OCI-LY7 (cell line): Measurements from ENCODE around the gene ARHGAP42. TPM values are rescaled to one million over a fixed set of nuclear protein-coding genes. Genes with fewer than 3 reads are reported as not detected.

Experiments used
- BruUV-seq: library from RNA; stranded (reverse); fragments of 400-500 nt; replicated peaks from 2 replicates; lab custom pipeline; 2021; lab: Mats Ljungman, UMichigan
- CTCF ChIA-PET: fragments of 300-600 bp; sonication (Branson Sonifier 250); formaldehyde crosslinking; loops from one replicate; lab custom pipeline; 2022; ENCODE audit warnings: antibody characterized with exemption; ENCODE audit not compliant: unreplicated experiment; lab: Charles Lee
- POLR2A ChIA-PET: fragments of 300-600 bp; sonication (Branson Sonifier 250); formaldehyde crosslinking; loops from one replicate; lab custom pipeline; 2022; ENCODE audit warnings: antibody characterized with exemption; lab: Charles Lee
- DNase-seq: peaks from one replicate; pipeline ENCODE4 v3.0.0-alpha.2; 2015; ENCODE audit warnings: low spot score
- H2AFZ ChIP-seq: fragments of 200-600 bp; sonication (generic), shearing (Covaris generic); 2 replicates; pipeline ENCODE4 v1.6.1; 2014; ENCODE audit warnings: mild to moderate bottlenecking, antibody characterized with exemption, low read length, moderate library complexity
- H3K27ac ChIP-seq: fragments of 200-600 bp; sonication (generic); 2 replicates; pipeline ENCODE4 v1.5.1; 2014; ENCODE audit warnings: mixed run types, low read depth, mild to moderate bottlenecking, moderate library complexity, low read length, inconsistent platforms; ENCODE audit not compliant: poor library complexity, severe bottlenecking
- H3K36me3 ChIP-seq: fragments of 200-600 bp; sonication (generic); 2 replicates; pipeline ENCODE4 v1.6.1; 2014; ENCODE audit warnings: mild to moderate bottlenecking, antibody characterized with exemption, low read length, moderate library complexity, mixed read lengths; ENCODE audit not compliant: insufficient read depth
- H3K4me1 ChIP-seq: fragments of 200-600 bp; sonication (generic); 2 replicates; pipeline ENCODE4 v1.5.1; 2014; ENCODE audit warnings: mild to moderate bottlenecking, low read length; ENCODE audit not compliant: insufficient read depth, poor library complexity, severe bottlenecking
- H3K4me2 ChIP-seq: fragments of 200-600 bp; sonication (generic); 2 replicates; pipeline ENCODE4 v1.6.1; 2014; ENCODE audit warnings: mild to moderate bottlenecking, low read length
- H3K4me3 ChIP-seq: fragments of 200-600 bp; sonication (generic); 2 replicates; pipeline ENCODE4 v1.5.1; 2014; ENCODE audit warnings: mild to moderate bottlenecking, low read depth, low read length; ENCODE audit not compliant: poor library complexity, severe bottlenecking
- H3K79me2 ChIP-seq: fragments of 200-600 bp; sonication (generic); 2 replicates; pipeline ENCODE4 v1.6.1; 2016; ENCODE audit warnings: low read depth, mild to moderate bottlenecking, low read length, moderate library complexity, mixed read lengths; ENCODE audit not compliant: insufficient read depth
- H3K9me2 ChIP-seq: fragments of 200-600 bp; sonication (generic); 2 replicates; pipeline ENCODE4 v1.6.1; 2016; ENCODE audit warnings: mild to moderate bottlenecking, low read length, mixed read lengths; ENCODE audit not compliant: insufficient read depth
- H3K9me3 ChIP-seq: fragments of 200-600 bp; sonication (generic); 2 replicates; pipeline ENCODE4 v1.6.1; 2014; ENCODE audit warnings: mild to moderate bottlenecking, mixed run types, low read length, mixed read lengths
- H4K20me1 ChIP-seq: fragments of 200-600 bp; sonication (generic); 2 replicates; pipeline ENCODE4 v1.6.1; 2014; ENCODE audit warnings: mild to moderate bottlenecking, antibody characterized with exemption, low read length, moderate library complexity, mixed read lengths; ENCODE audit not compliant: insufficient read depth
- EZH2phosphoT487 ChIP-seq: fragments of 200-600 bp; sonication (generic); IDR thresholded peaks from 2 replicates; pipeline ENCODE4 v1.6.1; 2018; ENCODE audit warnings: low read depth, borderline replicate concordance, mild to moderate bottlenecking, mixed run types, antibody characterized with exemption, low read length, moderate library complexity, mixed read lengths
- intact Hi-C: fragments of 100-400 bp; cut with micrococcal nuclease; formaldehyde crosslinking; loops from one replicate; pipeline ENCODE4 v1.10.0; 2022; ENCODE audit not compliant: unreplicated experiment
- total RNA-seq, 2 experiments: library from RNA; depleted of rRNA in 1 of 2; stranded (reverse); fragments of >200 nt in 1 of 2; shearing (Covaris generic) in 1 of 2; gene quantifications; 2 replicates each; pipeline ENCODE4 v1.2.3, GENCODE V29; 2014 to 2022
- TF ChIP-seq, protein P1 (sequence below): fragments of 200-600 bp; sonication (generic); conservative IDR thresholded peaks from 2 replicates; pipeline ENCODE4 v1.5.1; 2014; ENCODE audit warnings: mild to moderate bottlenecking, antibody characterized with exemption, low read length, moderate library complexity, mixed read lengths

The ARHGAP42 gene
- total RNA-seq, 2 experiments from 2014 or later: not detected

DNA sequence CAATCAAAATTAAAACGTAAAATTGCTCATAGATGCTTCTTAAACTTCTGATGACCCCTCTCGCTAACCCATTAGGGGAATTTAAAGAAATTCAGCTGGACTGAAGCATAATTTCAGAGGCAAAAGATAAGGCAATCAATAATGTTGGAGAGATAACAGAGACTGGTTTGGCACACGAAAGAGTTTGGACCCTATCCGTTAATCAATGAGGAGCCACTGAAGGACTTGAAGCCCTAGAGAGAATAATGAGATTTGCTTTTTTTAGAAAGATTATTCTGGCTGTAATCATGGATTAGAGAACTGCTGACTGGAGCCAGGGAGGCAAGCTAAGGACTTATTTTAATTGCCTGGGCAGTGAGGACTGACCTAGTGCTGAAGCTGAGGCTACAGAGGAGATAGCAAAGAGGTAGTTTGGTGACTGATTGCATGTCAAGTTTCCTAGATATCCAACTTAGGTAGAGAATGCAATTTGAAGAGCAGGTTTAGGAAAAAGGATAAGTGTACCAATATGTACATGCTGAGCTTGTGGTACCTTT lies 11.9 kb upstream of the ARHGAP42 start:
- Histone ChIP-seq H3K4me3 (no peak overlapping the region), H3K9me2 (no peaks in the 10 kb centered on the region), H3K79me2 (no peaks in the 10 kb centered on the region), H3K27ac (no peak overlapping the region), H4K20me1 (no peaks in the 10 kb centered on the region), H3K4me2 (no peak overlapping the region), H3K36me3 (no peaks in the 10 kb centered on the region), H2AFZ (no peak overlapping the region), H3K9me3 (no peaks in the 10 kb centered on the region), H3K4me1 (no peaks in the 10 kb centered on the region)
- TF ChIP-seq, protein P1, sequence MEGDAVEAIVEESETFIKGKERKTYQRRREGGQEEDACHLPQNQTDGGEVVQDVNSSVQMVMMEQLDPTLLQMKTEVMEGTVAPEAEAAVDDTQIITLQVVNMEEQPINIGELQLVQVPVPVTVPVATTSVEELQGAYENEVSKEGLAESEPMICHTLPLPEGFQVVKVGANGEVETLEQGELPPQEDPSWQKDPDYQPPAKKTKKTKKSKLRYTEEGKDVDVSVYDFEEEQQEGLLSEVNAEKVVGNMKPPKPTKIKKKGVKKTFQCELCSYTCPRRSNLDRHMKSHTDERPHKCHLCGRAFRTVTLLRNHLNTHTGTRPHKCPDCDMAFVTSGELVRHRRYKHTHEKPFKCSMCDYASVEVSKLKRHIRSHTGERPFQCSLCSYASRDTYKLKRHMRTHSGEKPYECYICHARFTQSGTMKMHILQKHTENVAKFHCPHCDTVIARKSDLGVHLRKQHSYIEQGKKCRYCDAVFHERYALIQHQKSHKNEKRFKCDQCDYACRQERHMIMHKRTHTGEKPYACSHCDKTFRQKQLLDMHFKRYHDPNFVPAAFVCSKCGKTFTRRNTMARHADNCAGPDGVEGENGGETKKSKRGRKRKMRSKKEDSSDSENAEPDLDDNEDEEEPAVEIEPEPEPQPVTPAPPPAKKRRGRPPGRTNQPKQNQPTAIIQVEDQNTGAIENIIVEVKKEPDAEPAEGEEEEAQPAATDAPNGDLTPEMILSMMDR: no peak
- TF ChIP-seq EZH2phosphoT487: no peak
- intact Hi-C loops: no loop called here
- POLR2A ChIA-PET: interaction anchor here (0.7 kb wide), 1 partner anchor 9 kb away, joined by 3 read pairs; no protein-coding TSS in a partner anchor
- DNase-seq: no peak
- CTCF ChIA-PET: no interaction called here
- no TSS peak for BruUV-seq

DNA sequence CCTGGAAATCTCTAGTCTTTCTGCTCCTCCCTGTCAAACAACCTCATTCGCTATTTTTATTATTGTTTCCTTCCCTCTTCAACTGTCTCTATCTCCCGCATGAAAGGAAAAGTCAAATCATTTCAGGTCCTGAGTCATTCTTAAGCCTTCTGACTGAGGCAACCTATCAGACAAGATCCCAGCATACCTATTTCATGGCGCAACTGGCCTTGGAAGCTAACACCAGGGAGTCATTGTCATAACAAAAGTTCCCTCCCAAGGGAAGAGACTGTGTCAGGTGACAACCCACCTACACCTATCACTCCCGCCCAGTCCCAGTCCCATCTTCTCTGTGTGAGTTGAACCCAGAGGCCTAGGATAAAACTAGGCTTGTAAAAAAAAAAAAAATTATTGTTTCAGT lies 10.2 kb upstream of the ARHGAP42 start:
- no peaks in the 10 kb centered on the region for H3K4me1 ChIP-seq
- H3K9me2 ChIP-seq: no peaks in the 10 kb centered on the region
- H3K4me3 ChIP-seq: no peak overlapping the region
- ChIA-PET POLR2A (interaction anchor here (0.9 kb wide), 1 partner anchor 11 kb away, joined by 3 read pairs; no protein-coding TSS in a partner anchor), CTCF (no interaction called here)
- H2AFZ ChIP-seq: no peak overlapping the region
- no TSS peak for BruUV-seq
- H4K20me1 ChIP-seq: no peaks in the 10 kb centered on the region
- H3K79me2 ChIP-seq: no peaks in the 10 kb centered on the region
- H3K9me3 ChIP-seq: no peaks in the 10 kb centered on the region
- intact Hi-C loops: no loop called here
- no peak overlapping the region for H3K27ac ChIP-seq
- TF ChIP-seq, protein P1: no peak
- TF ChIP-seq EZH2phosphoT487: no peak
- no peaks in the 10 kb centered on the region for H3K36me3 ChIP-seq
- no peak overlapping the region for H3K4me2 ChIP-seq
- no peak for DNase-seq

DNA sequence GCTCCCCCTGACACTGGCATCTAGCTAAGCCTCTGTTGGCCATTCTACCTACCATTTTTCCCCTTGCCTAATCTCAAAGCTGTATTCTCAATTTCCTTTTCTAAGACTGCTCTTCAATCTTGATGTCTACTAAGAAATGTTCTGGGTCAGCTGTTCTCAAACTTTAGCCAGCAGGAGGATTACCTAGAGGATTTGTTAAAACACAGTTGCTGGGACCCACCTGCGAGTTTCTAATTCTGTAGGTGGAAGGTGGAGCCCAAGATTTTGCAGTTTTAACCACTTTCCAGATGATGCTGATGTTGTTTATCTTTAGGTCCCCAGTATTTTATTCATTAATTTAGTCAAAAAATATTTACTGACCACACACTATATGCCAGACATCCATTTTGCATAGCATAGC lies 9.3 kb upstream of the ARHGAP42 start:
- Histone ChIP-seq H4K20me1 (no peaks in the 10 kb centered on the region), H3K79me2 (no peaks in the 10 kb centered on the region), H3K4me1 (no peaks in the 10 kb centered on the region), H3K9me3 (no peaks in the 10 kb centered on the region), H3K27ac (no peak overlapping the region), H3K36me3 (no peaks in the 10 kb centered on the region), H2AFZ (no peak overlapping the region), H3K4me3 (no peak overlapping the region), H3K4me2 (no peak overlapping the region), H3K9me2 (no peaks in the 10 kb centered on the region)
- CTCF ChIA-PET: no interaction called here
- intact Hi-C loops: no loop called here
- no TSS peak for BruUV-seq
- POLR2A ChIA-PET: interaction anchor here (0.7 to 0.9 kb wide), 2 partner anchors 12 to 23 kb away, joined by 3 read pairs; no protein-coding TSS in a partner anchor
- TF ChIP-seq, protein P1: no peak
- no peak for TF ChIP-seq EZH2phosphoT487
- no peak for DNase-seq
